ENCODE measurements around the gene DCXR.

DNA sequence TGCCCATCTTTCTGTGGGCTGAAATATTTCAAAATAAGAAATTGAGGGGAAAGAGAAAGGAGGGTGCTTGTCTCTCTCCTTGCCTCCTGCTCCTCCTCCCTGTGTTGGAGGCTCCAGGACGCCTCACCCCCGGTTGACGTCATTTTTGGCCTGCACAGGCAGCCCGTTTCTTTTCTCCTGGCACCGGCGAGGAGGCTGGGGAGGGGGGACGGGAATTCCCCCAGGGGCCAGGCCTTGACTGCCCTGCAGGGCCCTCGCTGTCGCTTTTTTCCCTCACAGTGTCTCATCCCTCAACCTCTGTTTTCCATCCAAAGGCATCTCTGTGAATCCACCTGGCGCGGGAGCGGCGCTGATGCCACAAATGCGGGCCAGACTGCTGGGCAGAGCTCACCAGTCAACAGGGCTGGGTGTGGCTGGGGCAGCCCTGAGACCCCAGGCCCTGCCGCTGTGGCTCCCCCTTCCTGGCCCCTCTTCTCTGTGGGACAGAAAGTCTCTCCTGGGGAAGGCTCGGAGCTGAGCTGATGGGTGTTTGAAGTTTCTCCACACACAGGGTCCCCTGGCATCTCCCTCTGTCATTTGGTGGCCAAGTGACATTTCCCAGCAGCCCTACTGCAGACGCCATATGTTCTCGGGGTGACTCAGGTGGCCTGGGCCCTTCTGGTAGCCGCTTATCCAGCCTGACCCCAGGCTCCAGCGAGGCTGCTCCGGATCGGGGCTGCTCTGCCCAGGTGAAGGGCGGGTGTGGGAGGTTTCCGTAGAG lies 30.8 kb downstream of the DCXR start:
- TF ChIP-seq, protein P1, sequence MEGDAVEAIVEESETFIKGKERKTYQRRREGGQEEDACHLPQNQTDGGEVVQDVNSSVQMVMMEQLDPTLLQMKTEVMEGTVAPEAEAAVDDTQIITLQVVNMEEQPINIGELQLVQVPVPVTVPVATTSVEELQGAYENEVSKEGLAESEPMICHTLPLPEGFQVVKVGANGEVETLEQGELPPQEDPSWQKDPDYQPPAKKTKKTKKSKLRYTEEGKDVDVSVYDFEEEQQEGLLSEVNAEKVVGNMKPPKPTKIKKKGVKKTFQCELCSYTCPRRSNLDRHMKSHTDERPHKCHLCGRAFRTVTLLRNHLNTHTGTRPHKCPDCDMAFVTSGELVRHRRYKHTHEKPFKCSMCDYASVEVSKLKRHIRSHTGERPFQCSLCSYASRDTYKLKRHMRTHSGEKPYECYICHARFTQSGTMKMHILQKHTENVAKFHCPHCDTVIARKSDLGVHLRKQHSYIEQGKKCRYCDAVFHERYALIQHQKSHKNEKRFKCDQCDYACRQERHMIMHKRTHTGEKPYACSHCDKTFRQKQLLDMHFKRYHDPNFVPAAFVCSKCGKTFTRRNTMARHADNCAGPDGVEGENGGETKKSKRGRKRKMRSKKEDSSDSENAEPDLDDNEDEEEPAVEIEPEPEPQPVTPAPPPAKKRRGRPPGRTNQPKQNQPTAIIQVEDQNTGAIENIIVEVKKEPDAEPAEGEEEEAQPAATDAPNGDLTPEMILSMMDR (IDR thresholded peaks at IDR 0.05), result no peak
- TF ChIP-seq POLR2A (IDR thresholded peaks at IDR 0.05), result no peak

Data from heart left ventricle (tissue), 13 donors.